Endodermal cell (in vitro differentiated cells): ENCODE measurements around the gene MBLAC1. TPM values are rescaled to one million over a fixed set of nuclear protein-coding genes. Genes with fewer than 3 reads are reported as not detected.
"Not testable (repeated sequence)": the region's sequence is repeated elsewhere in the genome, so short reads cannot be mapped to it uniquely, and the experiment has no call there.

Source experiments
- DNase-seq: peaks from one replicate; pipeline ENCODE4 v3.0.0-alpha.2; 2017
- H3K27ac ChIP-seq: 2 replicates; pipeline ENCODE4 v1.5.1; 2013; ENCODE audit warnings: mild to moderate bottlenecking, low read depth, low read length, moderate library complexity
- H3K27me3 ChIP-seq: 2 replicates; pipeline ENCODE4 v1.6.1; 2013; ENCODE audit warnings: mild to moderate bottlenecking, low read length, moderate library complexity; ENCODE audit not compliant: insufficient read depth, control insufficient read depth, poor library complexity, severe bottlenecking
- H3K36me3 ChIP-seq: 2 replicates; pipeline ENCODE4 v1.7.0; 2013; ENCODE audit warnings: mild to moderate bottlenecking, low read length, moderate library complexity; ENCODE audit not compliant: control insufficient read depth, insufficient read depth
- H3K4me1 ChIP-seq: one replicate; pipeline ENCODE4 v1.7.0; 2013; ENCODE audit warnings: low read length; ENCODE audit not compliant: control insufficient read depth, insufficient read depth
- H3K4me3 ChIP-seq: 2 replicates; pipeline ENCODE4 v1.5.1; 2013; ENCODE audit warnings: mild to moderate bottlenecking, low read length, moderate library complexity
- H3K9ac ChIP-seq: 2 replicates; pipeline ENCODE4 v1.6.1; 2013; ENCODE audit warnings: mild to moderate bottlenecking, low read length, moderate library complexity; ENCODE audit not compliant: poor library complexity, severe bottlenecking; ENCODE audit errors: extremely low read depth
- H3K9me3 ChIP-seq: 2 replicates; pipeline ENCODE4 v1.6.1; 2013; ENCODE audit warnings: mild to moderate bottlenecking, low read length, moderate library complexity; ENCODE audit not compliant: control insufficient read depth
- H3K27ac Mint-ChIP-seq: 2 replicates; pipeline ENCODE4 v1.8.0; 2020; ENCODE audit warnings: mixed read lengths
- H3K27me3 Mint-ChIP-seq: 2 replicates; pipeline ENCODE4 v1.8.0; 2021; ENCODE audit warnings: mild to moderate bottlenecking, mixed read lengths; ENCODE audit not compliant: insufficient read depth
- H3K36me3 Mint-ChIP-seq: 2 replicates; pipeline ENCODE4 v1.8.0; 2020; ENCODE audit warnings: low read depth, mixed read lengths
- H3K4me1 Mint-ChIP-seq: 2 replicates; pipeline ENCODE4 v1.8.0; 2020; ENCODE audit warnings: mixed read lengths
- H3K4me3 Mint-ChIP-seq: 2 replicates; pipeline ENCODE4 v1.8.0; 2020; ENCODE audit warnings: mild to moderate bottlenecking, moderate library complexity, mixed read lengths
- H3K9me3 Mint-ChIP-seq: 2 replicates; pipeline ENCODE4 v1.8.0; 2020; ENCODE audit warnings: mild to moderate bottlenecking, mixed read lengths
- CTCF ChIP-seq: fragments of 200-600 bp; sonication (generic); conservative IDR thresholded peaks from 2 replicates; pipeline ENCODE4 v1.5.0; 2021; ENCODE audit warnings: antibody characterized with exemption, mild to moderate bottlenecking
- WGBS, 2 experiments: methylation state at CpG; one replicate each; pipeline versions ENCODE4 v1.1.5 to v1.1.7; 2013; ENCODE audit warnings: missing lambda C conversion rate in 2 of 2, mixed read lengths in 1 of 2; ENCODE audit not compliant: insufficient coverage in 1 of 2, insufficient read length in 1 of 2; 5-methylcytosine and 5-hydroxymethylcytosine counted together
- total RNA-seq, 2 donors: library from RNA; stranded (reverse); fragmentation: NEBNext Ultra II Directional in 1 of 2; extraction: Animal tissue kit (Norgen Biotek cat#: 25700) in 1 of 2; gene quantifications; 2 replicates in 1 of 2; 3 replicates in 1 of 2; pipeline ENCODE4 v1.2.1, GENCODE V29; 2021

MBLAC1 gene
- total RNA-seq, 2 donors from 2014 or later, result 1.3 to 1.4 TPM

DNA sequence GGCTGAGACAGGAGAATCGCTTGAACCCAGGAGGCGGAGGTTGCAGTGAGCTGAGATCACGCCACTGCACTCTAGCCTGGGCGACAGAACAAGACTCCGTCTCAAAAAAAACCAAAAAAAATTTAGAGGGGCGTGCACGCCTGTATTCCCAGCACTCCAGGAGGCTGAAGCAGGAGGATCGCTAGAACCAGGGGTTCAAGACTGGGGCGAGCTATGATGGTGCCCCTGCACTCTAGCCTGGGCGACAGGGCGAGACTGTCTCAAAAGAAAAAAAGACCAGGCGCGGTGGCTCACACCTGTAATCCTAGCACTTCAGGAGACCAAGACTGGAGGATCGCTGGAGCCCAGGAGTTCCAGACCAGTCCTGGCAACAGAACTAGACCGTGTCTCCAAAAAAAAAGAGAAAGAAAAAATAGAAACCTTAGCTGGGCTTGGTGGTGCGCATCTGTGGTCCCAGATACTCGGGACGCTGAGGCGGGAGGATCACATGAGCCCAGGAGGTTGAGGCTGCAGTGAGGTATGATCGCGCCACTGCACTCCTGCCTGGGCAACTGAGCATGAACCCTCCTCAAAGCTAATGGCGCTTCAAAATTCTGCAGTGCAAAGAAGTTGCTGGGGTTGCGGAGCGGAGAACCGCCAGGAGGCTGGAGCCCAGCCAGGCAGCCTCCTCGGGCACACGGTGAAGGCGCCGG lies 382 bp upstream of the MBLAC1 start:
- peak; percentile 29 for TF ChIP-seq CTCF
- peak overlapping the region; percentile 99 for H3K27ac Mint-ChIP-seq
- H3K36me3 Mint-ChIP-seq, result peaks cover 6% of the 10 kb centered on the region

DNA sequence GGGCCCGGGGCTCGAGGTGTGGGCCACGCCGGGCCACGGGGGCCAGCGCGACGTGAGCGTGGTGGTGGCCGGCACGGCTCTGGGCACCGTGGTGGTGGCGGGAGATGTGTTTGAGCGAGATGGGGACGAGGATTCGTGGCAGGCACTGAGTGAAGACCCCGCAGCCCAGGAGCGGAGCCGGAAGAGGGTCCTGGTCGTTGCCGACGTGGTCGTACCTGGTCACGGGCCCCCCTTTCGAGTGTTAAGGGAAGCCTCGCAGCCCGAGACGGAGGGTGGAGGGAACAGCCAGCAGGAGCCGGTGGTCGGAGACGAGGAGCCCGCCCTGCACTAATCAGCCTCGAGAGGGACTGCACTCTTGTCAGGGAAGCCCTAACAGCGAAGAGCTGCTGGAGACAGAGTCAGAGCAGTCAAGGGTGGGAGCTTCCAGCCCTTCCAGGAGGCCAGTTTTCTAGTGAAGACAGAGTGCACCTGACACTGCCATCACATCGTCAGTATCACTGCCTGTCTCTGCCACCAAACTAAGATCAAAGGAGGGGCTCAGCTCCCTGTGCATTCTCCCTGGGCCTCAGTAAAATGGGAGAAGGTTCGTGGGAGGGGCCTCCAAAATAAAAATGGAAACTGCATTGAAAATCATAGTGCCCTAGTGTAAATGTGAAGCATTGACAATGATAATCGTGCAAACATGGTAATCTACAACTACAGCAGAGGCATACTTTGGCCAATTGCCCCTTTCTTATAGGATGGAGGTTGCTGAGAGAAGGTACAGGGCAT lies 1.3 kb downstream of the MBLAC1 start:
- WGBS, 2 experiments, result 11 to 17% methylated on average over 21 to 37 of the region's 37 CpGs
- Mint-ChIP-seq H3K27ac (no peak overlapping the region), H3K9me3 (no peaks in the 10 kb centered on the region), H3K4me1 (peaks cover 3% of the 10 kb centered on the region), H3K4me3 (peak overlapping the region; percentile 96), H3K27me3 (peaks cover 27% of the 10 kb centered on the region), H3K36me3 (peaks cover 2% of the 10 kb centered on the region)
- peak; percentile 78 for DNase-seq
- H3K4me1 ChIP-seq, result no peaks in the 10 kb centered on the region
- H3K27ac ChIP-seq, result no peak overlapping the region
- no peaks in the 10 kb centered on the region for H3K36me3 ChIP-seq
- H3K27me3 ChIP-seq, result peaks cover 12% of the 10 kb centered on the region
- peak overlapping the region; percentile 85 for H3K4me3 ChIP-seq
- TF ChIP-seq CTCF, result no peak
- H3K9ac ChIP-seq, result peak overlapping the region; percentile 34
- no peaks in the 10 kb centered on the region for H3K9me3 ChIP-seq

More for the DNA sequence above, 382 bp upstream of the MBLAC1 start:
- peak overlapping the region; percentile 85 for H3K4me3 ChIP-seq
- no peaks in the 10 kb centered on the region for H3K9me3 ChIP-seq
- peaks cover 21% of the 10 kb centered on the region for H3K27me3 Mint-ChIP-seq
- peaks cover 12% of the 10 kb centered on the region for H3K27me3 ChIP-seq
- DNase-seq, result no peak
- H3K27ac ChIP-seq, result peak overlapping the region; percentile 92
- H3K4me1 Mint-ChIP-seq, result peaks cover 6% of the 10 kb centered on the region
- H3K4me1 ChIP-seq, result no peaks in the 10 kb centered on the region
- 24 to 29% methylated on average over 21 to 29 of the region's 29 CpGs for WGBS, 2 experiments
- no peaks in the 10 kb centered on the region for H3K9me3 Mint-ChIP-seq
- peaks cover 5% of the 10 kb centered on the region for H3K36me3 ChIP-seq
- H3K9ac ChIP-seq, result peak overlapping the region; percentile 88
- peak overlapping the region; percentile 96 for H3K4me3 Mint-ChIP-seq

DNA sequence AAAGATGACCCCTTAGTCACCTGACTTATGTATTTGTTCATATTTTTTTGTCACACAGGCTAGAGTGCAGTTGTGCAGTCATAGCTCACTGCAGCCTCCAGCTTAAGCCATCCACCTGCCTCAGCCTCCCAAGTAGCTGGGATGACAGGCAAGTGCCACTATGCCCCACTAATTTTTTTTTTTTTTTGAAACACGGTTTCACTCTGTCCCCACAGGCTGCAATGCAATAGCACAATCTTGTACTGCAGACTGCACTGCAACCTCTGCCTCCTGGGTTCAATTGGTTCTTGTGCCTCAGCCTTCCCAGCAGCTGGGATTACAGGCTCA lies 1.8 kb downstream of the MBLAC1 start:
- no peak overlapping the region for H3K27ac ChIP-seq
- 97% methylated on average over 1 of the region's 1 CpG; no CpG with 5 or more reads in 1 of the 2 experiments for WGBS, 2 experiments
- no peak overlapping the region for H3K9ac ChIP-seq
- TF ChIP-seq CTCF, result no peak
- no peaks in the 10 kb centered on the region for H3K9me3 Mint-ChIP-seq
- no peaks in the 10 kb centered on the region for H3K4me1 ChIP-seq
- H3K4me3 Mint-ChIP-seq, result no peak overlapping the region
- no peak overlapping the region for H3K4me3 ChIP-seq
- H3K9me3 ChIP-seq, result no peaks in the 10 kb centered on the region
- peaks cover 27% of the 10 kb centered on the region for H3K27me3 Mint-ChIP-seq
- no peak overlapping the region for H3K27ac Mint-ChIP-seq
- no peaks in the 10 kb centered on the region for H3K36me3 ChIP-seq
- H3K36me3 Mint-ChIP-seq, result no peaks in the 10 kb centered on the region
- H3K4me1 Mint-ChIP-seq, result peaks cover 3% of the 10 kb centered on the region
- DNase-seq, result no peak
- H3K27me3 ChIP-seq, result peaks cover 12% of the 10 kb centered on the region

DNA sequence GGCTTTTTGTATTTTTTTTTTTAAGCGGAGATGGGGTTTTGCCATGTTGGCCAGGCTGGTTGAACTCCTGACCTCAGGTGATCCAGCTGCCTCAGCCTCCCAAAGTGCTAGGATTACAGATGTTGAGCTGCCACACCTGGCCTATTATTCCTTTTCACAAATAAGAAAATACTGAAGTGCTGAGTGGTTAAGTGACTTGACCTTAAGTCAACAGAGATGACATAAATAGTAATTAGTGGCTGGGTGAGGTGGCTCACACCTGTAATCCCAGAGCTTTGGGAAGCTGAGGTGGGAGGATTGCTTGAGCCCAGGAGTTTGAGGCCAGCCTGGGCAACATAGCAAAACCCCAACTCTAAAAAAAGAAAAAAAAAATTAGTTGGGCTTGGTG lies 3.4 kb downstream of the MBLAC1 start:
- H3K27ac ChIP-seq, DNase-seq, H3K4me3 Mint-ChIP-seq, H3K36me3 ChIP-seq, H3K9me3 ChIP-seq, H3K4me1 ChIP-seq, H3K9me3 Mint-ChIP-seq, H3K4me3 ChIP-seq, H3K36me3 Mint-ChIP-seq, H3K4me1 Mint-ChIP-seq, H3K9ac ChIP-seq, H3K27ac Mint-ChIP-seq: not testable (repeated sequence)
- peaks cover 27% of the 10 kb centered on the region for H3K27me3 Mint-ChIP-seq
- peaks cover 12% of the 10 kb centered on the region for H3K27me3 ChIP-seq
- 83 to 96% methylated on average over 1 of the region's 1 CpG for WGBS, 2 experiments
